OCI-LY1 (cell line): ENCODE results near the gene FKBP9.
A peak's percentile ranks its signal among the peaks of the same experiment; 100 is the strongest.

ENCODE experiments used
- H2AFZ ChIP-seq: fragments of 200-600 bp; sonication (generic), shearing (Covaris generic); 2 replicates; pipeline ENCODE4 v1.6.0; 2014; ENCODE audit warnings: antibody characterized with exemption, mild to moderate bottlenecking, low read length
- H3F3A ChIP-seq: fragments of 200-600 bp; sonication (generic), shearing (Covaris generic); 2 replicates; pipeline ENCODE4 v1.6.0; 2014; ENCODE audit warnings: mild to moderate bottlenecking, antibody characterized with exemption, low read length, moderate library complexity; ENCODE audit not compliant: insufficient read depth
- H3K27ac ChIP-seq: fragments of 200-600 bp; sonication (generic); 2 replicates; pipeline ENCODE4 v1.5.1; 2014; ENCODE audit warnings: low read length, mixed run types, mild to moderate bottlenecking, low read depth; ENCODE audit not compliant: poor library complexity, severe bottlenecking
- H3K27me3 ChIP-seq: fragments of 200-600 bp; sonication (generic); 2 replicates; pipeline ENCODE4 v1.6.0; 2014; ENCODE audit warnings: antibody characterized with exemption, mild to moderate bottlenecking, low read length, moderate library complexity; ENCODE audit not compliant: insufficient read depth
- H3K36me3 ChIP-seq: fragments of 200-600 bp; sonication (generic); 2 replicates; pipeline ENCODE4 v1.6.1; 2014; ENCODE audit warnings: mild to moderate bottlenecking, antibody characterized with exemption, low read length, moderate library complexity, mixed read lengths; ENCODE audit not compliant: insufficient read depth
- H3K4me1 ChIP-seq: fragments of 200-600 bp; sonication (generic); 2 replicates; pipeline ENCODE4 v1.5.1; 2014; ENCODE audit warnings: mild to moderate bottlenecking, low read length, moderate library complexity; ENCODE audit not compliant: insufficient read depth, severe bottlenecking
- H3K4me2 ChIP-seq: fragments of 200-600 bp; sonication (generic), shearing (Covaris generic); 2 replicates; pipeline ENCODE4 v1.6.1; 2014; ENCODE audit warnings: low read length
- H3K4me3 ChIP-seq: fragments of 200-600 bp; sonication (generic); 2 replicates; pipeline ENCODE4 v1.5.1; 2014; ENCODE audit warnings: low read length, low read depth, mild to moderate bottlenecking, mixed read lengths; ENCODE audit not compliant: poor library complexity, severe bottlenecking
- H3K79me2 ChIP-seq: fragments of 200-600 bp; shearing (Covaris generic); 2 replicates; pipeline ENCODE4 v1.6.1; 2016; ENCODE audit warnings: mixed run types, low read length, mixed read lengths; ENCODE audit not compliant: insufficient read depth
- H3K9ac ChIP-seq: fragments of 200-600 bp; sonication (generic), shearing (Covaris generic); 2 replicates; pipeline ENCODE4 v1.6.1; 2014; ENCODE audit warnings: mild to moderate bottlenecking, low read length, mixed read lengths
- H3K9me2 ChIP-seq: fragments of 200-600 bp; sonication (generic), shearing (Covaris generic); 2 replicates; pipeline ENCODE4 v1.6.1; 2014; ENCODE audit warnings: low read depth, mild to moderate bottlenecking, low read length, mixed read lengths
- H3K9me3 ChIP-seq: fragments of 200-600 bp; shearing (Covaris generic); 2 replicates; pipeline ENCODE4 v1.6.1; 2014; ENCODE audit warnings: low read length, mixed read lengths
- H4K20me1 ChIP-seq: fragments of 200-600 bp; sonication (generic), shearing (Covaris generic); 2 replicates; pipeline ENCODE4 v1.6.0; 2016; ENCODE audit warnings: mild to moderate bottlenecking, low read length; ENCODE audit not compliant: insufficient read depth
- CTCF ChIP-seq: fragments of 200-600 bp; sonication (generic), shearing (Covaris generic); IDR thresholded peaks from 2 replicates; pipeline ENCODE4 v1.5.1; 2017; ENCODE audit warnings: mild to moderate bottlenecking, antibody characterized with exemption, low read length, moderate library complexity, mixed read lengths
- EZH2 ChIP-seq: fragments of 200-600 bp; sonication (generic), shearing (Covaris generic); IDR thresholded peaks from 2 replicates; pipeline ENCODE4 v1.8.0; 2017; ENCODE audit warnings: borderline replicate concordance, mixed run types, mild to moderate bottlenecking, antibody characterized with exemption, low read length, moderate library complexity, mixed read lengths

FKBP9 gene

GRCh38 chr7:33050535-33051318 lies 93.5 kb downstream of the FKBP9 start:
- Histone ChIP-seq H3K4me3 (peak overlapping the region; percentile 30), H3K27me3 (no peaks in the 10 kb centered on the region), H3K79me2 (peaks cover 80% of the 10 kb centered on the region), H3K4me2 (peak overlapping the region; percentile 52), H4K20me1 (no peaks in the 10 kb centered on the region; the same call in 1 of the 2 replicates), H3K4me1 (peaks cover 55% of the 10 kb centered on the region), H3K9ac (peak overlapping the region; percentile 24; the same call in 1 of the 2 replicates), H2AFZ (no peak overlapping the region), H3K9me2 (no peaks in the 10 kb centered on the region), H3K36me3 (peaks cover 14% of the 10 kb centered on the region), H3F3A (peaks cover 2% of the 10 kb centered on the region; the same call in 1 of the 2 replicates), H3K9me3 (no peaks in the 10 kb centered on the region), H3K27ac (peak overlapping the region; percentile 61)
- TF ChIP-seq CTCF (peak; percentile 83), EZH2 (no peak)

GRCh38 chr7:33053721-33054120 lies 96.5 kb downstream of the FKBP9 start:
- Histone ChIP-seq H3K9me3 (no peaks in the 10 kb centered on the region), H3K4me1 (peaks cover 55% of the 10 kb centered on the region), H3K79me2 (peaks cover 77% of the 10 kb centered on the region), H3K27me3 (no peaks in the 10 kb centered on the region), H3K9ac (no peak overlapping the region), H3K27ac (peak overlapping the region; percentile 59), H3F3A (peaks cover 2% of the 10 kb centered on the region; the same call in 1 of the 2 replicates), H3K36me3 (peaks cover 21% of the 10 kb centered on the region), H4K20me1 (no peaks in the 10 kb centered on the region; the same call in 1 of the 2 replicates), H3K4me2 (no peak overlapping the region), H2AFZ (no peak overlapping the region), H3K4me3 (no peak overlapping the region), H3K9me2 (no peaks in the 10 kb centered on the region)
- TF ChIP-seq EZH2, result no peak
- no peak for TF ChIP-seq CTCF

- Histone ChIP-seq H3F3A (peaks cover 2% of the 10 kb centered on the region; the same call in 1 of the 2 replicates), H3K9me3 (no peaks in the 10 kb centered on the region), H3K9me2 (no peaks in the 10 kb centered on the region), H3K9ac (no peak overlapping the region), H3K27me3 (no peaks in the 10 kb centered on the region), H3K79me2 (peaks cover 77% of the 10 kb centered on the region), H2AFZ (no peak overlapping the region), H3K4me2 (no peak overlapping the region), H4K20me1 (no peaks in the 10 kb centered on the region; the same call in 1 of the 2 replicates), H3K4me1 (peaks cover 55% of the 10 kb centered on the region), H3K4me3 (no peak overlapping the region), H3K36me3 (peaks cover 23% of the 10 kb centered on the region), H3K27ac (peak overlapping the region; percentile 59)
- no peak for TF ChIP-seq EZH2
- no peak for TF ChIP-seq CTCF
These were observed 97.2 kb downstream of the FKBP9 start for GRCh38 chr7:33054261-33054964.
